VCaP (cell line): ENCODE data around the gene FKBP5.
A peak's percentile ranks its signal among the peaks of the same experiment; 100 is the strongest.

ENCODE experiments used
- H3K27ac ChIP-seq: fragments of 450-650 bp; 2 replicates; pipeline ENCODE4 v1.5.1; 2017
- TF ChIP-seq, protein P1 (sequence below): fragments of 450-650 bp; conservative IDR thresholded peaks from 2 replicates; pipeline ENCODE4 v1.5.1; 2017; ENCODE audit warnings: mild to moderate bottlenecking, moderate library complexity

FKBP5 gene

DNA sequence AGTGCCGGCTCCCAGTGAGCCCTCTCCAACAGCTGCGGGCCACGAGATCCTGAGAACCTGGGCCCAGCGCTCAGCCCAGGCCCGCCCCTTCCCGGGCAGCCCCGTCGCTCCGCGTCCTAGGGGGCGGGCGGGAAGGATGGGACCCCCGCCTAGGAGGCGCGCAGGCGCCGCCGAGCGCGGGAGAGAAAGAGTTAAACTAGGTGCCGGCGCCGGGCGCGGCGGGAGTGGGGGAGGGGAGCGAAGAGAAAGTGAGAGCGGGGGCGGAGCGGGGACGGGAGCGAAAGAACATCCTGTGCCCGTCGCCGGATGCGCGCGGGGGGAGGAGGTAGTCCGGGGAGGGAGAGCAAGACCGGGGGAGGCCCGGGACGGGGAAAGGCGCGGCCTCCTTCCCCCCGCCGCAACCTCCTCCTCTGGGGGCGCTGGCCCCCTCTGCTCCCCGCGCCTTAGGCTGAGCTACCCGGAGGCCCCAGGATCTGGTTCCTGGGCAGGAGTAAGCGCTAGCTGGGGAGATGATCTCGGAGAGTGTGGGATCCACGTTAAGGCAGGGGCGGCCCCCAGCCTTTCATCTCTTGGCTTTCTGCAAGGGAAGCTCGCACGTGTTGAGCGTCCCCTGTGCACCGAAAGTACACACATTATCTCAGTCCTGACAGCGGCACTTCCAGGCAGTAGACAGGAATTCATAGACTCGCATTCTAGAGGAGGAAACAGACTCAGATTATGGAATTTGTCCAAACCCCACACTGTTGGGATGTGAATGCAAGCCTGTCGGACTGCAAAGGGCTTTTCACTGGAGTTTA lies 43.2 kb upstream of the FKBP5 start:
- TF ChIP-seq, protein P1, sequence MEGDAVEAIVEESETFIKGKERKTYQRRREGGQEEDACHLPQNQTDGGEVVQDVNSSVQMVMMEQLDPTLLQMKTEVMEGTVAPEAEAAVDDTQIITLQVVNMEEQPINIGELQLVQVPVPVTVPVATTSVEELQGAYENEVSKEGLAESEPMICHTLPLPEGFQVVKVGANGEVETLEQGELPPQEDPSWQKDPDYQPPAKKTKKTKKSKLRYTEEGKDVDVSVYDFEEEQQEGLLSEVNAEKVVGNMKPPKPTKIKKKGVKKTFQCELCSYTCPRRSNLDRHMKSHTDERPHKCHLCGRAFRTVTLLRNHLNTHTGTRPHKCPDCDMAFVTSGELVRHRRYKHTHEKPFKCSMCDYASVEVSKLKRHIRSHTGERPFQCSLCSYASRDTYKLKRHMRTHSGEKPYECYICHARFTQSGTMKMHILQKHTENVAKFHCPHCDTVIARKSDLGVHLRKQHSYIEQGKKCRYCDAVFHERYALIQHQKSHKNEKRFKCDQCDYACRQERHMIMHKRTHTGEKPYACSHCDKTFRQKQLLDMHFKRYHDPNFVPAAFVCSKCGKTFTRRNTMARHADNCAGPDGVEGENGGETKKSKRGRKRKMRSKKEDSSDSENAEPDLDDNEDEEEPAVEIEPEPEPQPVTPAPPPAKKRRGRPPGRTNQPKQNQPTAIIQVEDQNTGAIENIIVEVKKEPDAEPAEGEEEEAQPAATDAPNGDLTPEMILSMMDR: 0 out of 2 replicates have a peak, but pooled peaks have one; percentile 5

GRCh38 chr6:35731414-35731735 lies 42.7 kb upstream of the FKBP5 start:
- H3K27ac ChIP-seq: peak overlapping the region; percentile 100
- TF ChIP-seq, protein P1: no peak

More for the DNA sequence above, 43.2 kb upstream of the FKBP5 start:
- peak overlapping the region; percentile 100 for H3K27ac ChIP-seq

GRCh38 chr6:35730745-35731413 lies 42.2 kb upstream of the FKBP5 start:
- TF ChIP-seq, protein P1: no peak
- H3K27ac ChIP-seq: peak overlapping the region; percentile 100

DNA sequence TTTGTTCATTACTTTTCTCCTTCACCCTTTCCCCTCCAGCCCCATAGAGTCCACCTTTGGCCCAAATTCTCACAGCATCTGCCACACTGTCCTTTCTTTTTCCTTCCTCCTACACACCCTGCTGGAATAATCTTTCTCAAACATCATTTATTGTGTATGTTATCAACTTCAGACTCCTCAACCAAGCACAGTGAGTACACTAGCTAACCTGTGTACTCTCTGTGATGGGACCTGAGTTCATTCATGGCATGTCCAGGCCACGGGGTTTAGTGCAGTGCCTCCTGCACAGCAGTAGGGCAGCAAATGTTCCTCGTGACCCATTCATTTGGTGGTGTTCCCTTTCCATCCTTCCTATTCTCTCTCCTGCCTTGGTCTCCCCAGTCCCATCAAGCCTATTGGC lies 41.0 kb upstream of the FKBP5 start:
- TF ChIP-seq, protein P1: no peak
- peak overlapping the region; percentile 100 for H3K27ac ChIP-seq

DNA sequence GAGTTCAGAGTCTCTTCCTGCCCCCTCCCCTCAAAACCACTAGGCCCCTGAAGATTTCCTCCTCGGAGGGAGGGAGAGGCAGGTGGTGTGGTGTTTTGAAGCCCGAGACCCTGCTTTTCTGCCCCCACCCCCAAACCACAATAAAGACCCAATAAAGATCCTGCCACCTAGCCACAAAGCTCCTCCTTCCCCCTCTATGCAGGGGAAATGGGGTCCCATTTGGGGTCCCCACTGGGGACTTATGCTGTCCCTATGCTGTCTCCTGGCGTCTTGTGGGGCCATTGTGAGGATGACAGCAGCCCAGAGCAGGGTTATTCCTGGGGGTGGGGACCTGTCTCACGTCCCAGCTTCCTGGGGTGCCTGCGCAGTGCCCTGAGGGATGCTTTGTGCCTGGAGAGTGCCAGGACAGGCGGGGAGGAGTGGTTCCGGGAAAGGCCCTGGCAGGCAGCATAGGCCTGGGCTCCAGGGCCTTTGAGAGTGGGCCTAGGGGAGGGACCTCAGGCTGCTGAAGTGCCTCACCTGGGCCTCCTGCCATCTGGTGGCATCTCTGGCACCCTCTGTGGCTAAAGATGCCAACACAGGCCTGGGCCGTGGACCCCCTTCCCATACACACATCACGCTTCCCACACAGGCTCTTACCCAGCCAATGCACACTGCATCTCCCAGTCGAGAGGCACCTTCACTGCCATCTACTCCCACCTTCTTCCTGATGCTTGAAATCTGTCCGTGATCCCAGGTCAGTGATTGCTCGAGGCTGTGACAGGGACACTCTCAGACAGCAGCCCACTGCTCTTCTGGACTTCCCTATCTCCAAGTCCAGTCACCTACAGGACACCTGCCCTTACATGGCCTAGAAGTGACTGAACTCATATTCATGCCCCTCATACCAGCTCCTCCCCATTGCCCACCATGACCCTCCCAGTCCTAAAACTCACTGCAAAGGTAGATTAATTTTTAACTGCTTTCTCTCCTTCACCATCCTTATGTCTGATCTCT lies 40.3 kb upstream of the FKBP5 start:
- peak overlapping the region; percentile 100 for H3K27ac ChIP-seq
- TF ChIP-seq, protein P1: peak; percentile 39

- H3K27ac ChIP-seq: peak overlapping the region; percentile 100
- TF ChIP-seq, protein P1: no peak
Measured at GRCh38 chr6:35727935-35728682, 39.4 kb upstream of the FKBP5 start.
